A673 (cell line): ENCODE results near the gene OXNAD1.

Experiments used
- CTCF ChIP-seq: fragments of 300-800, 200-600 bp; sonication (generic); conservative IDR thresholded peaks from 2 replicates; pipeline ENCODE4 v1.5.1; 2017; ENCODE audit warnings: low read depth, mild to moderate bottlenecking, antibody characterized with exemption, low read length, moderate library complexity, mixed read lengths
- EZH2 ChIP-seq: fragments of 200-600 bp; sonication (generic); IDR thresholded peaks from 2 replicates; pipeline ENCODE4 v1.6.1; 2017; ENCODE audit warnings: borderline replicate concordance, low read depth, mild to moderate bottlenecking, mixed read lengths, antibody characterized with exemption, low read length; ENCODE audit not compliant: poor library complexity, severe bottlenecking

- TF ChIP-seq CTCF (no peak), EZH2 (no peak)
These were observed 81.5 kb downstream of the OXNAD1 start for GRCh38 chr3:16346413-16347081.
